M059J (cell line): ENCODE data around the gene RMP24.
A peak's percentile ranks its signal among the peaks of the same experiment; 100 is the strongest.
"Not testable (repeated sequence)": the region's sequence is repeated elsewhere in the genome, so short reads cannot be mapped to it uniquely, and the experiment has no call there.

Experiments
- DNase-seq: peaks from one replicate; pipeline ENCODE4 v3.0.0-alpha.2; 2012; ENCODE audit warnings: low read depth

Gene RMP24

GRCh38 chr18:35972197-35973000, at the start of gene RMP24:
RMP24 (plus strand) TSS chr18:35972679.
- DNase-seq, result peak; percentile 90

GRCh38 chr18:35923939-35924684, 48.4 kb upstream of the RMP24 start:
- DNase-seq, result no peak

GRCh38 chr18:35926884-35927283, 45.6 kb upstream of the RMP24 start:
- no peak for DNase-seq

GRCh38 chr18:35927430-35927829, 45.0 kb upstream of the RMP24 start:
- no peak for DNase-seq

- DNase-seq, result peak; percentile 45
Measured at GRCh38 chr18:35933982-35934381, 38.5 kb upstream of the RMP24 start.

GRCh38 chr18:35934891-35935290, 37.6 kb upstream of the RMP24 start:
- DNase-seq, result no peak

GRCh38 chr18:35935805-35936204, 36.7 kb upstream of the RMP24 start:
- no peak for DNase-seq

GRCh38 chr18:35936951-35937350, 35.5 kb upstream of the RMP24 start:
- no peak for DNase-seq

GRCh38 chr18:35938158-35938557, 34.3 kb upstream of the RMP24 start:
- DNase-seq, result peak; percentile 42

- DNase-seq, result no peak
Measured at GRCh38 chr18:35938562-35938961, 33.9 kb upstream of the RMP24 start.

- DNase-seq, result no peak
Measured at GRCh38 chr18:35939138-35939537, 33.3 kb upstream of the RMP24 start.

- peak; percentile 7 for DNase-seq
Measured at GRCh38 chr18:35941299-35941698, 31.2 kb upstream of the RMP24 start.

GRCh38 chr18:35942133-35942532, 30.3 kb upstream of the RMP24 start:
- no peak for DNase-seq

- no peak for DNase-seq
Measured at GRCh38 chr18:35942661-35943060, 29.8 kb upstream of the RMP24 start.

GRCh38 chr18:35948080-35948479, 24.4 kb upstream of the RMP24 start:
- DNase-seq, result no peak

GRCh38 chr18:35949090-35949489, 23.4 kb upstream of the RMP24 start:
- DNase-seq, result no peak

- DNase-seq, result peak; percentile 50
Measured at GRCh38 chr18:35949903-35950627, 22.4 kb upstream of the RMP24 start.

- no peak for DNase-seq
Measured at GRCh38 chr18:35950628-35950982, 21.9 kb upstream of the RMP24 start.

- DNase-seq, result no peak
Measured at GRCh38 chr18:35953688-35954087, 18.8 kb upstream of the RMP24 start.

- DNase-seq, result no peak
Measured at GRCh38 chr18:35956226-35956625, 16.3 kb upstream of the RMP24 start.

- no peak for DNase-seq
Measured at GRCh38 chr18:35962320-35962719, 10.2 kb upstream of the RMP24 start.

GRCh38 chr18:35964319-35964718, 8.2 kb upstream of the RMP24 start:
- no peak for DNase-seq

GRCh38 chr18:35967866-35968265, 4.6 kb upstream of the RMP24 start:
- DNase-seq, result not testable (repeated sequence)
